A673 (cell line): Measurements from ENCODE around the gene ATP6V1F. TPM values are rescaled to one million over a fixed set of nuclear protein-coding genes. Genes with fewer than 3 reads are reported as not detected.

Source experiments
- Bru-seq: library from RNA; stranded (reverse); fragments of 400-500 nt; gene quantifications from one replicate; lab custom pipeline; 2021; lab: Mats Ljungman, UMichigan
- BruChase-seq, 2 experiments: library from RNA; stranded (reverse); fragments of 400-500 nt; gene quantifications; one replicate each; lab custom pipeline; 2021; lab: Mats Ljungman, UMichigan
- BruUV-seq: library from RNA; stranded (reverse); fragments of 400-500 nt; replicated peaks from 2 replicates; lab custom pipeline; 2021; lab: Mats Ljungman, UMichigan
- CTCF ChIA-PET: fragments of 300-600 bp; sonication (Branson Sonifier 250); formaldehyde crosslinking; loops from one replicate; lab custom pipeline; 2022; ENCODE audit warnings: antibody characterized with exemption; lab: Charles Lee
- POLR2A ChIA-PET: fragments of 300-600 bp; sonication (Branson Sonifier 250); formaldehyde crosslinking; loops from one replicate; lab custom pipeline; 2022; ENCODE audit warnings: antibody characterized with exemption; ENCODE audit not compliant: low non-redundant PET; lab: Charles Lee
- DNase-seq: peaks from one replicate; pipeline ENCODE4 v3.0.0-alpha.2; 2015; ENCODE audit warnings: low spot score
- H3K27ac ChIP-seq: fragments of 200-600 bp; sonication (generic); 2 replicates; pipeline ENCODE4 v1.5.1; 2016; ENCODE audit warnings: mixed run types, low read depth, mild to moderate bottlenecking, mixed read lengths, antibody characterized with exemption, low read length; ENCODE audit not compliant: poor library complexity, severe bottlenecking
- H3K27me3 ChIP-seq: fragments of 200-600 bp; sonication (generic); replicated peaks from 2 replicates; pipeline ENCODE4 v1.6.1; 2017; ENCODE audit warnings: mixed run types, low read depth, mild to moderate bottlenecking, mixed read lengths, antibody characterized with exemption, low read length; ENCODE audit not compliant: insufficient read depth, poor library complexity
- H3K36me3 ChIP-seq: fragments of 200-600 bp; sonication (generic); 2 replicates; pipeline ENCODE4 v1.6.1; 2016; ENCODE audit warnings: mixed run types, mild to moderate bottlenecking, mixed read lengths, antibody characterized with exemption, low read length; ENCODE audit not compliant: insufficient read depth, poor library complexity, severe bottlenecking
- H3K4me1 ChIP-seq: fragments of 200-600 bp; sonication (generic); 2 replicates; pipeline ENCODE4 v1.6.1; 2017; ENCODE audit warnings: mixed run types, mild to moderate bottlenecking, mixed read lengths, antibody characterized with exemption, low read length; ENCODE audit not compliant: insufficient read depth, poor library complexity, severe bottlenecking
- H3K4me3 ChIP-seq: fragments of 200-600 bp; sonication (generic); 2 replicates; pipeline ENCODE4 v1.5.1; 2016; ENCODE audit warnings: low read depth, mixed run types, mild to moderate bottlenecking, mixed read lengths, low read length; ENCODE audit not compliant: poor library complexity, severe bottlenecking
- H3K9me3 ChIP-seq: fragments of 200-600 bp; sonication (generic); 2 replicates; pipeline ENCODE4 v1.6.1; 2016; ENCODE audit warnings: mixed run types, low read depth, mild to moderate bottlenecking, mixed read lengths, antibody characterized with exemption, low read length; ENCODE audit not compliant: poor library complexity, severe bottlenecking
- CTCF ChIP-seq: fragments of 300-800, 200-600 bp; sonication (generic); conservative IDR thresholded peaks from 2 replicates; pipeline ENCODE4 v1.5.1; 2017; ENCODE audit warnings: low read depth, mild to moderate bottlenecking, antibody characterized with exemption, low read length, moderate library complexity, mixed read lengths
- EZH2 ChIP-seq: fragments of 200-600 bp; sonication (generic); IDR thresholded peaks from 2 replicates; pipeline ENCODE4 v1.6.1; 2017; ENCODE audit warnings: borderline replicate concordance, low read depth, mild to moderate bottlenecking, mixed read lengths, antibody characterized with exemption, low read length; ENCODE audit not compliant: poor library complexity, severe bottlenecking
- intact Hi-C: fragments of 100-400 bp; cut with micrococcal nuclease; formaldehyde crosslinking; loops from one replicate; pipeline ENCODE4 v1.10.0; 2022; ENCODE audit not compliant: unreplicated experiment
- long read RNA-seq: library from polyadenylated mRNA; stranded (forward); transcript quantifications from one replicate; pipeline ENCODE4 v2.0.0, GENCODE V29; 2022
- total RNA-seq: library from RNA; stranded (reverse); gene quantifications from 2 replicates; pipeline ENCODE4 v1.2.3, GENCODE V29; 2021

Gene ATP6V1F
- 148 and 152 TPM in 2 replicates for total RNA-seq
- Bru-seq, nascent RNA = percentile 76 among the genes with signal in this experiment
- percentile 73 among the genes with signal in this experiment for BruChase-seq, experiment 1, labeled RNA remaining after a 2-hour chase
- percentile 90 among the genes with signal in this experiment for BruChase-seq, experiment 2, labeled RNA remaining after a 6-hour chase
- long read RNA-seq, transcript ATP6V1F-201 (2 exons, 704 nt) = major isoform, 152 of 154 reads
- long read RNA-seq, partial matches to known transcripts = 0 of 154 reads
- long read RNA-seq, other reads (novel, unspliced or antisense) = 2 of 154 reads

- TSS peak; percentile 48 for BruUV-seq
- H3K4me3 ChIP-seq = peak within 1 kb of the TSS; percentile 76
- intact Hi-C loops = no loop called here
Observed at GRCh38 chr7:128862571-128863432, at the start of gene ATP6V1F. TSS of gene ATP6V1F (plus strand) at chr7:128862856. CDS start at chr7:128862905, 49 bp downstream.

GRCh38 chr7:128814499-128814898 is 48.2 kb upstream of the ATP6V1F start:
- peaks cover 18% of the 10 kb centered on the region for H3K4me1 ChIP-seq
- no peak for TF ChIP-seq EZH2
- no peak for TF ChIP-seq CTCF
- H3K27ac ChIP-seq = no peak overlapping the region
- no TSS peak for BruUV-seq
- DNase-seq = no peak
- H3K36me3 ChIP-seq = no peaks in the 10 kb centered on the region
- ChIA-PET POLR2A (no interaction called here), CTCF (no interaction called here)
- H3K9me3 ChIP-seq = no peaks in the 10 kb centered on the region
- intact Hi-C loops = no loop called here
- H3K4me3 ChIP-seq = no peak overlapping the region
- no peaks in the 10 kb centered on the region for H3K27me3 ChIP-seq

More at GRCh38 chr7:128862571-128863432, at the start of gene ATP6V1F:
- Histone ChIP-seq H3K4me1 (peaks cover 4% of the 10 kb centered on the region), H3K27me3 (no peaks in the 10 kb centered on the region), H3K27ac (peak within 1 kb of the TSS; percentile 52), H3K36me3 (no peaks in the 10 kb centered on the region), H3K9me3 (no peaks in the 10 kb centered on the region)
- POLR2A ChIA-PET = no interaction called here
- TF ChIP-seq EZH2 = no peak
- no peak for TF ChIP-seq CTCF
- CTCF ChIA-PET = interaction anchor here (0.6 to 1.3 kb wide), 5 partner anchors 10 to 287 kb away, joined by 3 to 5 read pairs (median 4); no protein-coding TSS in a partner anchor
- peak; percentile 98 for DNase-seq

DNA sequence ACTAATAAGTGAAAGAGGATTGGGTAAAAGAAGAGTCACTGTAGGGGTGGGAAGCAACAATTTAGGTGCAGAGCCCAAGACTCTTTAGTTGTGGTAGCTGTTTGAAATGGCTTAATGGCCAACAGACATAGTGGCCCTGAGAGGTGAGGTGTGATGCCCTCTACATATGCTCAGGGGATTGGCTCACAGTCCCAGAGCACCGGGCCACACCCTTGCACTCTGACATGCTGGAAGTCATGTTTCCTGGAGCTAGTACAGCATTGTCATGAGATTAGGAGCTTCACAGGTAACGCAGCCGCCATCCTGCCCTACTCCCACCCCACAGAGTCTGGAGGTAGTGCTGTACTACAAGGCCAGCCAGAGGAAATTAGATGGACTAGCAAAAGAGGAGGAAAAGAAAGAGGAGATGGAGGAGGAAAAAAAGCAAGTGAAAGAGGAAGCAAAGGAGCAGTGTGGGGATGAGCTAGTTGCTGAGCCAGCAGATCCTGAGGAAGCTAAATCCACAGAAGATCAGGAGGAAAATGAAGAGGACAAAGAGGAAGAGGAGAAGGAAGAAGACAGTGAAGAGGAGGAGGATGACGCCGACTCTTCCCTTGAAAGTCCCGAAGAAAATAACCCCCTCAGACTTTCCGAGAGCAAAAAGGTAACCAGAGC is 47.2 kb upstream of the ATP6V1F start:
- ChIA-PET POLR2A (no interaction called here), CTCF (no interaction called here)
- Histone ChIP-seq H3K4me3 (no peak overlapping the region), H3K27ac (no peak overlapping the region), H3K9me3 (no peaks in the 10 kb centered on the region), H3K4me1 (peaks cover 18% of the 10 kb centered on the region), H3K27me3 (no peaks in the 10 kb centered on the region), H3K36me3 (no peaks in the 10 kb centered on the region)
- no TSS peak for BruUV-seq
- no peak for DNase-seq
- intact Hi-C loops = no loop called here
- TF ChIP-seq CTCF (no peak), EZH2 (no peak)
